ENCODE results near the gene ARHGAP26. TPM values are rescaled to one million over a fixed set of nuclear protein-coding genes. Genes with fewer than 3 reads are reported as not detected.
"Not testable (repeated sequence)": the region's sequence is repeated elsewhere in the genome, so short reads cannot be mapped to it uniquely, and the experiment has no call there.

ARHGAP26 gene
- total RNA-seq, 1 experiment from 2014 or later: 39.8 TPM

DNA sequence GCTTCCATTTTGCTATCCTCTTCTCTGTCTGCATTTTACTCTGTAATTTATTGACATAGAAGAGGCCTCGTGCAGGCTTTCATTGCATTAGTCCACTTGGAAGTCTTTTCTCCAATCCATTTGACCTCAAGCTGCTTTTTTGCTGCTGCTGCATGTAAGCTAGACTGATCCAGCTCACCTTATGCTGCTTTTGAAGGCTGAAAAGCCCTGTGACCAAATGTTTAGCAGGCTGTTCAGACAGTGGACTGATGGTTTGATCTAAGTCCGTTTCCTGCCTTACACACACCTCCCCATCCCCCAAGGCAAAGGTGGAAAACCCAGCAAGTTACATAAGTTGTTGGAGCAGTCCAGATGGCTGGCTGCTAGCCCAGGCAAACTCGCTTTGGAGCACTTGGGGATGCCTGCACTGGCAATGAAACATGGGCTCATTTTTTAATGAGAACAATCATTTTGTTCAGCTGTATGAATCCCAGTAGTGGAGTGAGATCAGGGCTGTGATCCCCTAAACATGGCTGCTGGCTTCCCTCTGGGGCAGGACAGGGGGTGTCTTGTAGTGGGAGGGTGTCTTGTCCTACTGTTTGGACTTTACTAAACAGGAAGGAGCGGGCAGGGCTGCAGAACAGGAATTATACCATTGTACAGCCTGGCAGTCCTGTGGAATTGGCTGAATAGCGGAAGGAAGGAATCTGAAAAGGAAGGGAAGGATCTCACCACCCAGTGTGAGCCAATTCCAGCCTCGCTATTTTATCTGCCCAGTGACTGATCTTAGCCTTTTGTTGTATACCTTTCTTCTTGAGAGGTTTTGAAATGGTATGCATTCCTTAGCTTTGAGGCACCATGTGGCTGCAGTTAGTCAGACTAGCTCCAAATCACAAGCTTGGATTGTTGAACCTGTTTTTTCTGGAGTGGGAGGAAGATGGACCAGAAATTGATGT, 212.0 kb downstream of the ARHGAP26 start:
- Histone ChIP-seq H3K9ac (ENCODE audit: low read length) (no peak overlapping the region), H3K27me3 (ENCODE audit: low read length) (no peaks in the 10 kb centered on the region), H2AFZ (ENCODE audit: low read length) (no peak overlapping the region), H3K36me3 (ENCODE audit: insufficient read depth, low read length) (no peaks in the 10 kb centered on the region), H3K4me3 (ENCODE audit: low read length) (no peak overlapping the region), H3K9me3 (ENCODE audit: low read length) (no peaks in the 10 kb centered on the region), H3K79me2 (ENCODE audit: low read length) (no peaks in the 10 kb centered on the region), H3K9me2 (replicated peaks; ENCODE audit: insufficient read depth, low read length) (no peaks in the 10 kb centered on the region), H3K27ac (ENCODE audit: low read length) (no peak overlapping the region), H4K20me1 (ENCODE audit: insufficient read depth, low read depth, low read length) (no peaks in the 10 kb centered on the region), H3K4me2 (ENCODE audit: low read depth, low read length, poor library complexity, severe bottlenecking) (no peak overlapping the region), H3K4me1 (ENCODE audit: low read length) (no peaks in the 10 kb centered on the region)
- no peak for DNase-seq

DNA sequence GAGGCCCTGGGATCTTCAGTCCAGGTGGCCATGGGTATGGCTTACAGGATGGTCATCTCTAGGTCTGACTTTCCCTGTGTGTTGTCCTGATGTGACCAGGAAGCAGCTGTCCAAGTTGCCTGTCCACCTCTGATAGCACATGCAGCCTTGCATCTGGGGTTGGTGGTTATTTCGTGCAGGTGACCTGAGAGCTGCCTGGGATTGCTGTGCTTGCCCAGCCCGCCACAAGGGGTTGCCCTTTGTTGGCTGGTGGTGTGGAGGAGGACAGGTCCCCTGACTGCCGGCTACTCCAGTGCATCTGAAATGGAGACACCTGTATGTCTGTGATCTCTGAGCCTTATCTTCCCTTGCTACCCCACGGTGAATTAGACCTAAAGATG, 212.6 kb downstream of the ARHGAP26 start:
- Histone ChIP-seq H3K9me3 (ENCODE audit: low read length) (no peaks in the 10 kb centered on the region), H3K4me2 (ENCODE audit: low read depth, low read length, poor library complexity, severe bottlenecking) (no peak overlapping the region), H3K36me3 (ENCODE audit: insufficient read depth, low read length) (no peaks in the 10 kb centered on the region), H4K20me1 (ENCODE audit: insufficient read depth, low read depth, low read length) (no peaks in the 10 kb centered on the region), H3K9me2 (replicated peaks; ENCODE audit: insufficient read depth, low read length) (no peaks in the 10 kb centered on the region), H3K4me3 (ENCODE audit: low read length) (no peak overlapping the region), H3K27ac (ENCODE audit: low read length) (no peak overlapping the region), H3K27me3 (ENCODE audit: low read length) (no peaks in the 10 kb centered on the region), H3K9ac (ENCODE audit: low read length) (no peak overlapping the region), H3K4me1 (ENCODE audit: low read length) (no peaks in the 10 kb centered on the region), H3K79me2 (ENCODE audit: low read length) (no peaks in the 10 kb centered on the region), H2AFZ (ENCODE audit: low read length) (no peak overlapping the region)
- DNase-seq: peak; percentile 69

DNA sequence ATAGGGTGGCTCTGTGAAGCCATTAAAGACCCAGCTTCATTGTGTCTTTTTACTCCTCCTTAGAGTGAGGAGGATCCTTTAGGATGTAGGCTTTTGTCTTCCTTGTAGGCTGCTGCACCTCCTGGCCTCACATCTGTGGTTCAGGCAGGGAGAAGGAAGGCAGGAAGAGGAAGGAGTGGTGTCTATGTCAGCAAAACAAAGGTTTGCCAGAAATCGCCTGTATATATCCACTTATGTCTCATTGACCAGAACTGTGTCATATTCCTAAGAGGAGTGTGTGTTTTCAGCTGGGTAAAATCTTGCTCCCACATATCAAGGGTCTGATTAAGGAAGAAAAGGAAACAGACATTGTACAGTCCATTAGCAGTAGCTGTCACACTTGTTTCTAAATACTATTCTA, 213.8 kb downstream of the ARHGAP26 start:
- no peak overlapping the region for H3K4me3 ChIP-seq (ENCODE audit: low read length)
- no peaks in the 10 kb centered on the region for H3K9me3 ChIP-seq (ENCODE audit: low read length)
- H3K79me2 ChIP-seq (ENCODE audit: low read length): no peaks in the 10 kb centered on the region
- no peaks in the 10 kb centered on the region for H3K36me3 ChIP-seq (ENCODE audit: insufficient read depth, low read length)
- no peaks in the 10 kb centered on the region for H4K20me1 ChIP-seq (ENCODE audit: insufficient read depth, low read depth, low read length)
- no peak overlapping the region for H2AFZ ChIP-seq (ENCODE audit: low read length)
- no peaks in the 10 kb centered on the region for H3K9me2 ChIP-seq (replicated peaks; ENCODE audit: insufficient read depth, low read length)
- H3K4me1 ChIP-seq (ENCODE audit: low read length): no peaks in the 10 kb centered on the region
- H3K27me3 ChIP-seq (ENCODE audit: low read length): no peaks in the 10 kb centered on the region
- H3K4me2 ChIP-seq (ENCODE audit: low read depth, low read length, poor library complexity, severe bottlenecking): no peak overlapping the region
- H3K27ac ChIP-seq (ENCODE audit: low read length): no peak overlapping the region
- no peak for DNase-seq
- no peak overlapping the region for H3K9ac ChIP-seq (ENCODE audit: low read length)

DNA sequence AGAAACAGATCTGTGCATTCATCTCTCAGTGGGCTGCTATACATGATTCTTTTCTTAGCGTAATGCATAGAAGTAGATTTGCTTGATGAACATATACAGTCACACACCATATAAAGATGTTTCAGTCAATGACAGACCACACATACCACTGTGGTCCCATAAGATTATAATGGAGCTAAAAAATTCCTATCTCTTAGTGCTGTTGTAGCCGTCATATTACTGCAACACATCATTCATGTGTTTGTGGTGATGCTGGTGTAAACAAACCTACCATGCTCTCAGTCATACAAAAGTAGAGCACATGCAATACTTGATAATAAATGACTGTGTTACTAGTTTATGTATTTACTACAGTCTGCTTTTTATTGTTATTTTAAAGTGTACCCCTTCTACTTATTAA, 214.3 kb downstream of the ARHGAP26 start:
- H3K27me3 ChIP-seq (ENCODE audit: low read length): no peaks in the 10 kb centered on the region
- no peak for DNase-seq

DNA sequence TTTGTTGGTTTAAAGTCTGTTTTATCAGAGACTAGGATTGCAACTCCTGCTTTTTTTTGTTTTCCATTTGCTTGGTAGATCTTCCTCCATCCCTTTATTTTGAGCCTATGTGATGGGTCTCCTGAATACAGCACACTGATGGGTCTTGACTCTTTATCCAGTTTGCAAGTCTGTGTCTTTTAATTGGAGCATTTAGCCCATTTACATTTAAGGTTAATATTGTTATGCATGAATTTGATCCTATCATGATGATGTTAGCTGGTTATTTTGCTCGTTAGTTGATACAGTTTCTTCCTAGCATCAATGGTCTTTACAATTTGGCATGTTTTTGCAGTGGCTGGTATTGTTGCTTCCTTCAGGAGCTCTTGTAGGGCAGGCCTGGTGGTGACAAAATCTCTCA, 219.1 kb downstream of the ARHGAP26 start:
- H3K4me2 ChIP-seq (ENCODE audit: low read depth, low read length, poor library complexity, severe bottlenecking); H3K79me2 ChIP-seq (ENCODE audit: low read length); H4K20me1 ChIP-seq (ENCODE audit: insufficient read depth, low read depth, low read length); H3K9ac ChIP-seq (ENCODE audit: low read length); H3K4me1 ChIP-seq (ENCODE audit: low read length); H3K27ac ChIP-seq (ENCODE audit: low read length); DNase-seq; H3K9me3 ChIP-seq (ENCODE audit: low read length); H2AFZ ChIP-seq (ENCODE audit: low read length); H3K4me3 ChIP-seq (ENCODE audit: low read length); H3K9me2 ChIP-seq (replicated peaks; ENCODE audit: insufficient read depth, low read length); H3K27me3 ChIP-seq (ENCODE audit: low read length); H3K36me3 ChIP-seq (ENCODE audit: insufficient read depth, low read length): not testable (repeated sequence)

More for the DNA sequence above, 214.3 kb downstream of the ARHGAP26 start:
- Histone ChIP-seq H3K4me1 (ENCODE audit: low read length) (no peaks in the 10 kb centered on the region), H3K9me3 (ENCODE audit: low read length) (no peaks in the 10 kb centered on the region), H3K4me2 (ENCODE audit: low read depth, low read length, poor library complexity, severe bottlenecking) (no peak overlapping the region), H3K9ac (ENCODE audit: low read length) (no peak overlapping the region), H4K20me1 (ENCODE audit: insufficient read depth, low read depth, low read length) (no peaks in the 10 kb centered on the region), H3K9me2 (replicated peaks; ENCODE audit: insufficient read depth, low read length) (no peaks in the 10 kb centered on the region), H3K79me2 (ENCODE audit: low read length) (no peaks in the 10 kb centered on the region), H3K4me3 (ENCODE audit: low read length) (no peak overlapping the region), H2AFZ (ENCODE audit: low read length) (no peak overlapping the region), H3K36me3 (ENCODE audit: insufficient read depth, low read length) (no peaks in the 10 kb centered on the region), H3K27ac (ENCODE audit: low read length) (no peak overlapping the region)

DNA sequence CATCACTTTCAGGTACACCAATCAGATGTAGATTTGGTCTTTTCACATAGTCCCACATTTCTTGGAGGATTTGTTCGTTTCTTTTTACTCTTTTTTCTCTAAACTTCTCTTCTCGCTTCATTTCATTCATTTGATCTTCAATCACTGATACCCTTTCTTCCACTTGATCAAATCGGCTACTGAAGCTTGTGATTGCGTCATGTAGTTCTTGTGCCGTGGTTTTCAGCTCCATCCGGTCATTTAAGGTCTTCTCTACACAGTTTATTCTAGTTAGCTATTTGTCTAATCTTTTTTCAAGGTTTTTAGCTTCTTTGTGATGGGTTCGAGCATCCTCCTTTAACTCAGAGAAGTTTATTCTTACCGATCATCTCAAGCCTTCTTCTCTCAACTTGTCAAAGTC, 219.9 kb downstream of the ARHGAP26 start:
- H3K9me2 ChIP-seq (replicated peaks; ENCODE audit: insufficient read depth, low read length); H3K36me3 ChIP-seq (ENCODE audit: insufficient read depth, low read length); H3K4me3 ChIP-seq (ENCODE audit: low read length); H3K4me2 ChIP-seq (ENCODE audit: low read depth, low read length, poor library complexity, severe bottlenecking); H3K79me2 ChIP-seq (ENCODE audit: low read length); H3K9me3 ChIP-seq (ENCODE audit: low read length); H2AFZ ChIP-seq (ENCODE audit: low read length); H3K27me3 ChIP-seq (ENCODE audit: low read length); H3K9ac ChIP-seq (ENCODE audit: low read length); H4K20me1 ChIP-seq (ENCODE audit: insufficient read depth, low read depth, low read length); DNase-seq; H3K4me1 ChIP-seq (ENCODE audit: low read length); H3K27ac ChIP-seq (ENCODE audit: low read length): not testable (repeated sequence)

DNA sequence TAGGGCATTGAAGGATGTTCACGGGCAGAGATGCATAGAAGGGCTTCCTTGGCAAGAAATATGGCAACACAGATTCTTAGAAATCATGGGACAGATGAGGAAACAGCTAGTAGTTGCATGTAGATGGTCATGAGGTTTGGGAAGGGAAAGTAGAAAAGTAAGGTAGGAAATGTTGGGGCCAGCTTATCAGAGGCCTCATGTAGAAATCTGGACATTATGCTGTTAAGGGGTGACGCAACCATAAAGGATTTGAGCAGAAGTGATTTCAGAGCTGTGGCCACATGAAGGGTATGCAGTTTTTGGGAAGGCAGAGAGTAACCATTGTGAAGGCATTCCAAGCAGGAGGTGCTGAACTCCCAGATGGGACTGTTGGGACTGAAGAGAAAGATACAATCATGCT, 224.0 kb downstream of the ARHGAP26 start:
- H3K27me3 ChIP-seq (ENCODE audit: low read length): no peaks in the 10 kb centered on the region
- no peaks in the 10 kb centered on the region for H3K9me3 ChIP-seq (ENCODE audit: low read length)
- no peak overlapping the region for H3K4me2 ChIP-seq (ENCODE audit: low read depth, low read length, poor library complexity, severe bottlenecking)
- H4K20me1 ChIP-seq (ENCODE audit: insufficient read depth, low read depth, low read length): no peaks in the 10 kb centered on the region
- no peaks in the 10 kb centered on the region for H3K79me2 ChIP-seq (ENCODE audit: low read length)
- no peak overlapping the region for H3K27ac ChIP-seq (ENCODE audit: low read length)
- H3K4me1 ChIP-seq (ENCODE audit: low read length): peaks cover 13% of the 10 kb centered on the region
- no peak overlapping the region for H3K4me3 ChIP-seq (ENCODE audit: low read length)
- no peaks in the 10 kb centered on the region for H3K9me2 ChIP-seq (replicated peaks; ENCODE audit: insufficient read depth, low read length)
- no peak for DNase-seq
- H3K9ac ChIP-seq (ENCODE audit: low read length): no peak overlapping the region
- no peaks in the 10 kb centered on the region for H3K36me3 ChIP-seq (ENCODE audit: insufficient read depth, low read length)
- H2AFZ ChIP-seq (ENCODE audit: low read length): no peak overlapping the region

DNA sequence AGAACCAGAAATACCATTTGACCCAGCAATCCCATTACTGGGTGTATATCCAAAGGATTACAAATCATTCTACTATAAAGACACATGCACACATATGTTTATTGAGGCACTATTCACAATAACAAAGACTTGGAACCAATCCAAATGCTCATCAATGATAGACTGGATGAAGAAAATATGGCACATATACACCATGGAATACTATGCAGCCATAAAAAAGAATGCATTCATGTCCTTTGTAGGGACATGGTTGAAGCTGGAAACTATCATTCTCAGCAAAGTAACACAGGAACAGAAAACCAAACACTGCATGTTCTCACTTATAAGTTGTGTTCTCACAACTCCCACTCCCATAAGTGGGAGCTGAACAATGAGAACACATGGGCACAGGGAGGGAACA, 225.4 kb downstream of the ARHGAP26 start:
- H3K27me3 ChIP-seq (ENCODE audit: low read length); H3K9me2 ChIP-seq (replicated peaks; ENCODE audit: insufficient read depth, low read length); H3K4me2 ChIP-seq (ENCODE audit: low read depth, low read length, poor library complexity, severe bottlenecking); H3K4me3 ChIP-seq (ENCODE audit: low read length); H4K20me1 ChIP-seq (ENCODE audit: insufficient read depth, low read depth, low read length); H3K9ac ChIP-seq (ENCODE audit: low read length); H3K9me3 ChIP-seq (ENCODE audit: low read length); H3K79me2 ChIP-seq (ENCODE audit: low read length); H3K36me3 ChIP-seq (ENCODE audit: insufficient read depth, low read length); DNase-seq; H3K27ac ChIP-seq (ENCODE audit: low read length); H2AFZ ChIP-seq (ENCODE audit: low read length): not testable (repeated sequence)
- H3K4me1 ChIP-seq (ENCODE audit: low read length): peaks cover 13% of the 10 kb centered on the region

All from Karpas-422 (cell line).